ENCODE data around the gene FNDC11. TPM values are rescaled to one million over a fixed set of nuclear protein-coding genes. Genes with fewer than 3 reads are reported as not detected.
"Not testable (repeated sequence)": the region's sequence is repeated elsewhere in the genome, so short reads cannot be mapped to it uniquely, and the experiment has no call there.

Gene FNDC11
- total RNA-seq, 2 donors from 2014 or later: 0.35 to 0.69 TPM

DNA sequence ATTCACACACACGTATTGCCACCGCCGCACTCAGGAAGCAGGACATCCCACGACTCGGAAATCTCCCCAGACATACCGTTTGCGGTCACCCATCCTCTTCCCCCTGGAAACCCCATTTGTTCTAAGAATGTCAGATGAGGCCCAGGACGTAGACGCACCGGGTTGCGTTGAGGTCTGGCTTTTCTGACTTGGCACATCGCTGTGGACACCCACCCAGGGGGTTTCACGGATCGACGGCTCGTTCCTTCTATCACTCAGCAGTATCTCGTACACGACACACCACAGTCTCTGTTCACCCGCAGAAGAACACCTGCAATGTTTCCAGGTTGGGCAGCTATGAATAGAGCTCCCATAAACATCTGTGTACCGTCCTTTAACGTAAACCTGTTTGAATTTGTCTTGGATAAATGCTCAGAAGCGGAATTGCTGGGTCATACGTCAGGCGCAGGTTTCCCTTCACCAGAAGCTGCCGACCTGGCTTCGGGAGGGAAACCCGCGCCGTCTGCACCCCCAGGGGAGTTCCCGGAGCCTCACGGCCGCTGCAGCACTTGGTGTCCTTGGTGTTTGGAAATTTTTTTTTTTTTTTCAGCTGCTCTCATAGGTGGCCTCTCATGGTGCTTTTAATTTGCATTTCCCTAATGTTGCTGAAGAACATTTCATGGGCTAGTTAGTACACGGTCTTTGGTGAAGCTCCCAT lies 45.7 kb upstream of the FNDC11 start:
- Histone ChIP-seq H3K4me3 (no peak overlapping the region), H3K9ac (ENCODE audit: low read depth in 2 of 2, low read length in 2 of 2) (no peak overlapping the region), H3K27ac (no peak overlapping the region), H3K27me3 (no peaks in the 10 kb centered on the region), H3K36me3 (no peaks in the 10 kb centered on the region), H3K4me1 (no peaks in the 10 kb centered on the region), H3K9me3 (no peaks in the 10 kb centered on the region)
- intact Hi-C loops (cut with DNase I): no loop called here
- DNase-seq: no peak
- TF ChIP-seq, protein P1, sequence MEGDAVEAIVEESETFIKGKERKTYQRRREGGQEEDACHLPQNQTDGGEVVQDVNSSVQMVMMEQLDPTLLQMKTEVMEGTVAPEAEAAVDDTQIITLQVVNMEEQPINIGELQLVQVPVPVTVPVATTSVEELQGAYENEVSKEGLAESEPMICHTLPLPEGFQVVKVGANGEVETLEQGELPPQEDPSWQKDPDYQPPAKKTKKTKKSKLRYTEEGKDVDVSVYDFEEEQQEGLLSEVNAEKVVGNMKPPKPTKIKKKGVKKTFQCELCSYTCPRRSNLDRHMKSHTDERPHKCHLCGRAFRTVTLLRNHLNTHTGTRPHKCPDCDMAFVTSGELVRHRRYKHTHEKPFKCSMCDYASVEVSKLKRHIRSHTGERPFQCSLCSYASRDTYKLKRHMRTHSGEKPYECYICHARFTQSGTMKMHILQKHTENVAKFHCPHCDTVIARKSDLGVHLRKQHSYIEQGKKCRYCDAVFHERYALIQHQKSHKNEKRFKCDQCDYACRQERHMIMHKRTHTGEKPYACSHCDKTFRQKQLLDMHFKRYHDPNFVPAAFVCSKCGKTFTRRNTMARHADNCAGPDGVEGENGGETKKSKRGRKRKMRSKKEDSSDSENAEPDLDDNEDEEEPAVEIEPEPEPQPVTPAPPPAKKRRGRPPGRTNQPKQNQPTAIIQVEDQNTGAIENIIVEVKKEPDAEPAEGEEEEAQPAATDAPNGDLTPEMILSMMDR (IDR thresholded peaks at IDR 0.05): no peak

DNA sequence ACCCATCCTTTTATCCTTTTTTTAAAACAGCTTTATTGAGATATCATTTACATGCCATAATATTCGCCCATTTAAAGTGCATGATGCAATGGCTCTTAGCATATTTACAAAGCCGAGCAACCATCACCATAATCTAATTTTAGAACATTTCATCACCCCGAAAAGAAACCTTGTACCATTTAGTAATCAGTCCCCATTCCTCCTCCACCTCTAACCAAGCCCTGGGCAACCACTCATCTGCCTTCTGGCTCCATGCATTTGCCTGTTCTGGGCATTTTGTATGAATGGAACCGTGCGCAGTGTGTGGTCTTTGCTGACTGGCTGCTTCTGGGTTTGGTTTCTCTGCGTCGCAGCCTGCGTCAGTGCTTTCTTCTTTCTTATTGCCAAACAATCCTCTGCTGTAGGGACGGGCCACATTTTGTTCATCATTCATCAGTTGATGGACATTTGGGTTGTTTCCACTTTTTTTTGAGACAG lies 44.8 kb upstream of the FNDC11 start:
- intact Hi-C loops (cut with DNase I): no loop called here
- no peak overlapping the region for H3K4me3 ChIP-seq

DNA sequence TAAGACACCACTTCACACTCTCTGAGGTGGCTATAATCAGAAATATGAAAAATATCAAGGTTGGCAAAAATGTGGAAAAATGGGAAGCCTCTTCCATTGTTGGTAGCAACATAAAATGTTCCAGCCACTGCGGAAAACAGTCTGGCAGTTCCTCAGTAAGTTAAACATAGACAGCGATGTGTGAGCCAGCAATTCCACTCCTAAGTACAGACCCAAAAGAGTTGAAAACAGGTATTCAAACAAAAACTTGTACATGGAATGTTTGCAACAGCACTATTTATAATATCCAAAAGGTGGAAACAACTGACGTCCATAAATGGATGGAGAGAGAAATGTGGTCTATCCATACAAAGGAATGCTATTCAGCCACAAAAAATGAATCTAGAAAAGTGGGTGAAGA lies 40.8 kb upstream of the FNDC11 start:
- no peak overlapping the region for H3K9ac ChIP-seq (ENCODE audit: low read depth in 2 of 2, low read length in 2 of 2)
- intact Hi-C loops (cut with DNase I): no loop called here
- TF ChIP-seq, protein P1 (IDR thresholded peaks at IDR 0.05): no peak
- H3K27me3 ChIP-seq: no peaks in the 10 kb centered on the region
- no peak overlapping the region for H3K4me3 ChIP-seq
- H3K36me3 ChIP-seq: no peaks in the 10 kb centered on the region
- no peaks in the 10 kb centered on the region for H3K4me1 ChIP-seq
- DNase-seq: no peak
- H3K9me3 ChIP-seq: no peaks in the 10 kb centered on the region
- no peak overlapping the region for H3K27ac ChIP-seq

More for the DNA sequence above, 44.8 kb upstream of the FNDC11 start:
- no peaks in the 10 kb centered on the region for H3K9me3 ChIP-seq
- H3K4me1 ChIP-seq: no peaks in the 10 kb centered on the region
- H3K36me3 ChIP-seq: no peaks in the 10 kb centered on the region
- DNase-seq: no peak
- H3K9ac ChIP-seq (ENCODE audit: low read depth in 2 of 2, low read length in 2 of 2): no peak overlapping the region
- H3K27me3 ChIP-seq: no peaks in the 10 kb centered on the region
- H3K27ac ChIP-seq: no peak overlapping the region
- TF ChIP-seq, protein P1 (IDR thresholded peaks at IDR 0.05): no peak

DNA sequence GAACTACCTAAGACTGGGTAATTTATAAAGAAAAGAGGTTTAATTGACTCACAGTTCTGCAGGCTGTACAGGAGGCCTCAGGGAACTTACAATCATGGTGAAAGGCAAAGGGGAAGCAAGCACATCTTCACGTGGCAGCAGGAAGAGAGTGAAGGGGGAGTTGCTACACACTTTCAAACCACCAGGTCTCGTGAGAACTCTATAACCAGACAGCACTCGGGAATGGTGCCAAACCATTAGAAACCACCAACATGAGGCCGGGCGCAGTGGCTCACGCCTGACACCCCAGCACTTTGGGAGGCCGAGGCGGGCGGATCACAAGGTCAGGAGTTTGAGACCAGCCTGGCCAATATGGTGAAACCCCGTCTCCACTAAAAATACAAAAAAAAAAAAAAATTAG lies 39.4 kb upstream of the FNDC11 start:
- intact Hi-C loops (cut with DNase I); H3K9ac ChIP-seq (ENCODE audit: low read depth in 2 of 2, low read length in 2 of 2); H3K9me3 ChIP-seq; DNase-seq; H3K36me3 ChIP-seq; H3K27me3 ChIP-seq; H3K27ac ChIP-seq; H3K4me3 ChIP-seq; H3K4me1 ChIP-seq: not testable (repeated sequence)

DNA sequence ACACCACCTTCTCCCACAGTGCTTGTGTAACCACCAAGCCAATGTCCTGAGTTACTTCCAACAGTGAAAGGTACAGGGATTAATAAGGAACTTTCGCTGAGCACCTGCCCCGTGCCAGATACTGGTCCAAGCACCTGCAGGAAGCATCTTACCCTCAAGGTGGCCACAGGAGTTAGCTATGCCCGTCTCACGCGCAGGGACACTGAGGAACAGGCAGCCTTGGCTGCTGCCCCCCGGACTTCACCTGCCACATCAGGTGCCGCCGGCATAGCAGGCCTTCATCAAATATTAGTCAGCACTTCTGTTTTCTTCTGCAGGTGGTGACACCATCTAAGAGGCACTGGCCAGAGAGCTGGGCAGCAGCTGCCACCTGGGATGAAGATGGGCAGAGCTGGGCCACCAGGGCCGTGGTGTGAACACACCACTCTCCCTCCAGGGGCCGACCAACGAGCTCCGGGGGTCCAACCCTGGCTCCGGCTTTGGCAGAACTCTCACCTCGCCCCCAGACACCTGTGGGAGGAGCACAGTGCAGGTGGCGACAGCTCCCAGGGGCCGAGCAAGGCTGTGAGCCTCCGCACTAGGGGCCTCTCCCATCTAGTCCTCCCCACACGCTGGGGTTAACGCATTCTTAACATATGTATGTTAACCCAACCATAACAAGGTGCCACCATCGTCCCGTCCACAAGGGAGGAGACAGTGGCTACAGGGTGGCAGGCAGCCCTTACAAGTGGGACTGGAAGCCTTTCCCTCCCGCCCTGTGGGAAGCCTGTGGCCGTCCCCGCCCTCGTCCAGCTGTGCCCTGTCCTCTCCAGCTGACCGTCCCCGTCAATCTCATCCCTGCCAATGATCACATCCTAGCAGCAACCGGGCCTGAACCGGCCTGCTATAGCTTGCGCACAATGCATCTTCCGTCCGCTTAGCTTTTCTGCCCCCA lies 36.3 kb upstream of the FNDC11 start:
- Histone ChIP-seq H3K27ac (no peak overlapping the region), H3K27me3 (no peaks in the 10 kb centered on the region), H3K4me1 (peaks cover 5% of the 10 kb centered on the region), H3K9me3 (no peaks in the 10 kb centered on the region), H3K36me3 (no peaks in the 10 kb centered on the region), H3K4me3 (no peak overlapping the region), H3K9ac (ENCODE audit: low read depth in 2 of 2, low read length in 2 of 2) (no peak overlapping the region)
- TF ChIP-seq, protein P1 (IDR thresholded peaks at IDR 0.05): no peak
- no peak for DNase-seq
- intact Hi-C loops (cut with DNase I): no loop called here

Data from colonic mucosa (tissue), 4 donors.